LHCN-M2 (cell line): ENCODE measurements around the gene MAPK14. TPM values are rescaled to one million over a fixed set of nuclear protein-coding genes. Genes with fewer than 3 reads are reported as not detected.

Source experiments
- DNase-seq: peaks from one replicate; pipeline ENCODE4 v3.0.0-alpha.2; 2012; ENCODE audit warnings: low read depth
- total RNA-seq: library from RNA; depleted of rRNA; stranded (reverse); fragments of >200 nt; gene quantifications from 2 replicates; pipeline ENCODE4 v1.2.3, GENCODE V29; 2014

Gene MAPK14
- total RNA-seq, 1 experiment from 2014 or later: 46.9 TPM

GRCh38 chr6:36099869-36100483 is 72.4 kb downstream of the MAPK14 start:
- DNase-seq: no peak

GRCh38 chr6:36101691-36102090 is 74.1 kb downstream of the MAPK14 start:
- DNase-seq: no peak

GRCh38 chr6:36102853-36103252 is 75.2 kb downstream of the MAPK14 start:
- DNase-seq: no peak

- DNase-seq: no peak
These were observed 77.2 kb downstream of the MAPK14 start for GRCh38 chr6:36104836-36105235.

DNA sequence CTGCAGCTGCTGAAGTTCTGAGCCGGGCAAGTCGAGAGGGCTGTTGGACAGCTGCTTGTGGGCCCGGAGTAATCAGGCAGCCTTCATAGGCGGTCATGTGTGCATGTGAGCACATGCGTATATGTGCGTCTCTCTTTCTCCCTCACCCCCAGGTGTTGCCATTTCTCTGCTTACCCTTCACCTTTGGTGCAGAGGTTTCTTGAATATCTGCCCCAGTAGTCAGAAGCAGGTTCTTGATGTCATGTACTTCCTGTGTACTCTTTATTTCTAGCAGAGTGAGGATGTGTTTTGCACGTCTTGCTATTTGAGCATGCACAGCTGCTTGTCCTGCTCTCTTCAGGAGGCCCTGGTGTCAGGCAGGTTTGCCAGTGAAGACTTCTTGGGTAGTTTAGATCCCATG is 81.5 kb downstream of the MAPK14 start:
- DNase-seq: no peak

DNA sequence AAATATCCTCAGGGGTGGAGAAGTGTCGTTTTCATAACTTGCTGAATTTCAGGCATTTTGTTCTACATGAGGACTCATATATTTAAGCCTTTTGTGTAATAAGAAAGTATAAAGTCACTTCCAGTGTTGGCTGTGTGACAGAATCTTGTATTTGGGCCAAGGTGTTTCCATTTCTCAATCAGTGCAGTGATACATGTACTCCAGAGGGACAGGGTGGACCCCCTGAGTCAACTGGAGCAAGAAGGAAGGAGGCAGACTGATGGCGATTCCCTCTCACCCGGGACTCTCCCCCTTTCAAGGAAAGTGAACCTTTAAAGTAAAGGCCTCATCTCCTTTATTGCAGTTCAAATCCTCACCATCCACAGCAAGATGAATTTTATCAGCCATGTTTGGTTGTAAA is 82.4 kb downstream of the MAPK14 start:
- DNase-seq: no peak

DNA sequence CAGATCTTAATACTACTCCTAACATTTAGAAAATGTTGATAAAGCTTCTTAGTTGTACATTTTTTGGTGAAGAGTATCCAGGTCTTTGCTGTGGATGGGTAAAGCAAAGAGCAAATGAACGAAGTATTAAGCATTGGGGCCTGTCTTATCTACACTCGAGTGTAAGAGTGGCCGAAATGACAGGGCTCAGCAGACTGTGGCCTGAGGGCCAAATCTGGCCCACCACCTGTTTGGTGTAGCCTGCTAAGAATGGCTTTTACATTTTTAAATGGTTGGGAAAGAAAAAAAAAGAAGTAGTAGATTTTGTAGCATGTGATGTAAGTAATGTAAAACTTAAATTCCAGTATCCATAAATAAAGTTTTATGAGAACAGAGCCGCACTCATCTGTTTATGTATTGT is 83.3 kb downstream of the MAPK14 start:
- DNase-seq: no peak

GRCh38 chr6:36111526-36111925 is 83.9 kb downstream of the MAPK14 start:
- DNase-seq: no peak

DNA sequence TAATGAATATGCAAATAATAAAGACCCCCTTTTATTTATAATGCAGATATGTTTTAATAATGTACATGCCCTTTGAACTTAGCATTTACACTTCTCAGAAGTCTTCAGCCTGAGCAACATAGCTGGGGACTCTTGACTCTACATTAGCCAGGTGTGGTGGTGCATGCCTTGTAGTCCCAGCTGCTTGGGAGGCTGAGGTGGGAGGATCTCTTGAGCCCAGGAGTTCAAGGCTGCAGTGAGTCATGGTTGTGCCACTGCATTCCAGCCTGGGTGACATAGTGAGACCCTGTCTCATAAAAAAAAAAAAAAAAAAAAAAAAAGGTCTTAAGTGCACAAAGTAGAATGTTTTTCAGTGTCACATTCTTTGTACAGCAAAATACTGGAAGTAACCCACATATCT is 85.4 kb downstream of the MAPK14 start:
- DNase-seq: no peak

DNA sequence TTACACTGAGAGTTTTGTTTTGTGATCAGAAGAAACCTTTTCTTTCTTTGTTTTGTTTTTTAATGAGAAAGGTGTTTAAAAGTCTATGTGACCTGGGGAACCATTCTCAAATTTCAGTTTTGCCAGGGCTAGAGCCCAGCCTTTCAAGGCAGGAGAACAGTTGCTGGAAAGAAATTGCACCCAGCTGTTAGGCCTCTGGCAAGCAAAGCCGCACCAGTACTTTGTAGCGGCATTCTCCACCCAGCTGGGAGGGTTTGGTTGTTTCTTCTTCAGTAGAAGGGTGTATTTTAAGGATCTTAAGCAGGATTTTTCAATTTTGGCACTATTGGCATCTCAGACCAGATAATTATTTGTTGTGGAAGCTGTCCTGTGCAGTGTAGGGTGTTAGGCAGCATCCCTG is 86.1 kb downstream of the MAPK14 start:
- no peak for DNase-seq

DNA sequence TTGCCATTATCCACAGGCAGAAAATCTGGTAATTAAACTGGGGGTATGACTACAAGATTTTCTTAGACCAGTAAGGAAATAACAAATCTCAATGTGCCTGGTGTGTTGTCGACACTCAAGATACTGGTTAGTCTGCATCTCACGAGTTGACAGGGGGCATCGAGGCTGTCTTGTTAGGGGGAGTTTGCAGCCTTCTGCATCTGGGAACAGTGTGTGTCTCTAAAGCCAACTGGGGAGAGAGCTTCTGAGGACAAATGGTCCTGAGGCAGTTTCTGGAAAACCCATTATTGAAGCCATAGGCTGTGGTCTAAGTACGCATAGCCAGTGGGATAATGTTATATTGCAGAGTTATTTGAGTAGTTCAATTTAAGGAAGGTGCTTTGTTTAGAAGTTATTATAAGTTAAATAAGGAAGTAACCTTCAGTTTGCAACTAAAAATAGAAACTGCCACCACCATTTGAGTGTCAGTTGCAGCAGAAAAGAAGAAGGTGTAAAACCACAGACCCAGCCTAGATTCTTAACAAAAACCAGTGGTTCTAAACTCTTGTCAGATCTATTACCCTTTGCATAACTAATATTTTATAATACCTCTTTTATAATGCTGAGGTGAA is 87.3 kb downstream of the MAPK14 start:
- DNase-seq: no peak

- no peak for DNase-seq
These were observed 87.8 kb downstream of the MAPK14 start for GRCh38 chr6:36115412-36115811.

DNA sequence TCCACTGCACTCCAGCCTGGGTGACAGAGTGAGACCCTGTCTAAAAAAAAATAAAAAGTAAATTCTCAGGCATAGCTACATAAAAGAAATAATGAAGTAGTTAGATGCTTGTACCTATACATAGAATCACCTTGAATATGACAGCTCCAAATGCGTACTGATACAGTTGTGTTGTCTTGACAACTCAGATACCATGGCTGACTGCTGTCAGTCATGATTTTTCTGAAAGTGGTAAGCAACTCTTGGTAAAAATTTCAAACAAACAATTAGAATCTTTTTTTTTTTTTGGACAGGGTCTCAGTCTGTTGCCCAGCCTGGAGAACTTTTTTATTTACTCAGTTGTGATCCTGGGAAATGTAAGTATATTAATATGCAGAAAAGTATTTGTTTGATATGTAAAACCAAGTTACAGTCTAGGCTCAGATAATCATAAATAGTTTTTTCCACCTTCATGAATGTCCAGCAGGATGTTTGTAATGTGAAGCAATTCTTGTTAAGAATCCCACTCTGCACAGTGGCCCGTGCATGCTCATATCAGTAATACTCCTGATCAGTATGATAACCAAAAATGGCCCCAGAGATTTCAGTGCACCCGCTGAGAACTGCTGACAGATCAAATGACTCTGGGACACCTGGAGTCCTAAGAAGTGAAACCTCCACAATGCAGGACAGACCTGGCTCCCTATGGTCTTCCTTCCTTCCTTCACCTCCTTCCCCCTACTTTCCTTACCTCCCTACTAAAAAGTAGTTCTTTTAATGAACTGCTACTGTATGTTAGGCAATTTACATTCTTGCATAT is 88.7 kb downstream of the MAPK14 start:
- no peak for DNase-seq

DNA sequence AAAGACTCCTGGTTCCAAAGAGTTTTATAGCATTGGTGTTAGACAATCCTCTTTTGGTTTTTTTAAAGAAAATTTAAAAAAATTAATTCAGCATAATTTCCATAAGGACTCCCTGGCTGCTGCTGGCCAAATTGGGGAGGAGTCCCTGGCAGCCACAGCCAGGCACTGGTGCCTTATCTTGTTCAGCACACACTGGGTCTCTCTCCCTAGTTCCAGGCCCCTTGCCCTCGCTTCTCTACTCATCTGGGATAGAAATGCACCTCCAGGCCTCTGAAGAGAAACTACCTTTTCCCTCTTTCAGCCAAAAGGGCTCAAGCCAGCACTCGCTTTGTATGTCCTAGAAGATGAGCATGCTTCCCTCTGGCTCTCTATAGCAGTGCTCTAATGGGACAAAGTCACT is 89.3 kb downstream of the MAPK14 start:
- DNase-seq: no peak

GRCh38 chr6:36117658-36118549 is 90.3 kb downstream of the MAPK14 start:
- no peak for DNase-seq

GRCh38 chr6:36118550-36119107 is 91.0 kb downstream of the MAPK14 start:
- DNase-seq: no peak

DNA sequence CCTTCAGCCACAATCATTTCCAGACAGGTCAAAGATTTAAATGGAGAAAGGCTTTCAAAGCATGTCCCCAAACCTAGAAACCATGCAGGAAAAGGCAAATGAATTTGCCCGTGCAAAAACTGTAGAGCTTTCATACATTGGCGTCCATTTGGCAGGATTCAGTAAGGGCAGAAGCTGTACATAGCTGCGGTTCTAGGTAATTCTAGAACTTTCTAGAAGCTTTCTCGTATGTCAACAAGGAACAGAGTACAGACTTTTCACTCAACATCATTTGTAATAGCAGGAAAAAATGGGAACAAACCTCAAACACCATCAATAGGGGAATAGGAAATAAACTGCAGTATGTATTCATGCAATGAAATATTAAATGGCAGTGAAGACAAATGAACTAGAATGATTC is 91.6 kb downstream of the MAPK14 start:
- no peak for DNase-seq

DNA sequence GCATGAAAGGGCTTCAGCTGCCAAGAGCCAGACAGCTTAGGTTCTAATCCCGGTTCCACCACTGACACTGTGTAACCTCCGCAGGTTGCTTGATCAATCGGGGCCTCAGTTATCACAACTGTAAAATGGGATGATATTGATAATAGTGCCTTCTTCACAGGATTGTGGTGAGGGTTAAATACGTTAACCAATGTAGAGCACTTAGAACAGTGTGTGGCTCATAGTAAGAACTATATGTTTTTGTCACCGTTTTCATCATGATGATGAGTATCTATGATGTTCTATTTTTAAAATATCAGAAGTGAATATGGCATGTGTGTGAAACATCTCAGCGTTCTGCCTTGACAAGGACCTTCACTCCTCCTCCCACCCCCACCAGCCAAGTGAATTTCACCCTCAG is 92.4 kb downstream of the MAPK14 start:
- DNase-seq: no peak

- DNase-seq: no peak
These were observed 92.9 kb downstream of the MAPK14 start for GRCh38 chr6:36120539-36120938.

DNA sequence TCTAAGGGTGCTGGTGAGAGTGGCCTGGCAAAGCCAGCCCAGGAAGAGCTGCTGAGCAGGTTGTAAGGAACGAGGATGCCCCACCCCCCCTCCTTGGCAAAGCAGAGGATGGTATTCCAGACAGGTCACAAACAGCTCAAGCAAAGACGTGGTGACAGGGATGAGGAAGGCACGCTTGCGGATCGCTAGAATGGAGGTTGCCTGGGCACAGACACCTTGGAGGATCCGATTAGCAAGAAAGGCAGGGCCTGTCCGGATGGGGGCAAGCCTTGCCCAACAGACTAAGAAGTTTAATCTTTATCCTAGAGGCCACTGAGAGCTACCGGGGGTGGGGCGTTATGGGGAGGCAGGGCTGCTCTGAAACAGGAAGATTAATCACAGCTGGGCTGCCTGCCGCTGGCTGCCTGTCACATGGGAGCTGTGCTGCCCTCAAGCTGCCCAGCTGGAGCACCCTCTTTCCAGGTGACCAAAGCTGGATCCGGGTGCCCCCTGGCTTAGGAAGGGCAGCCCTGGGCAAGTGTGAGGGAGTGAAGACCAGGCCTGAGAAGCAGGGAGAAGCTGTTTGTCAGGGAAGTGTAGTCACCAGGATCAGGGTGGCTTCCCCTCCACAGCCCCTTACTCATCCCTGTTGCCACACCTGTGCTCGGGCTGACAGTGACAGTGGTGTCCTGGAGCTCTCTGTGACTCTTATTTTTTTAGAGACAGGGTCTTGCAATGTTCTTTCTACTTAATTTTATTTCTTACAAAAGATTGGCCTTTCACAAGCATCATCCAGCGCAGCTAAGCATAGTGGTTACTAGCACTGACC is 93.6 kb downstream of the MAPK14 start:
- DNase-seq: no peak
